Trophoblast cell (in vitro differentiated cells and primary cell): ENCODE data around the gene ROBO1.
A peak's percentile ranks its signal among the peaks of the same experiment; 100 is the strongest.

ENCODE experiments used
- DNase-seq, 2 donors: peaks; one replicate each; pipeline ENCODE4 v3.0.0-alpha.2; 2016
- H2AFZ ChIP-seq: 2 replicates; pipeline ENCODE4 v1.6.1; 2013; ENCODE audit warnings: low read length, moderate library complexity, mild to moderate bottlenecking; ENCODE audit not compliant: insufficient read depth, poor library complexity
- H2AK5ac ChIP-seq: 2 replicates; pipeline ENCODE4 v1.6.1; 2013; ENCODE audit warnings: mild to moderate bottlenecking, low read length
- H2BK120ac ChIP-seq: 2 replicates; pipeline ENCODE4 v1.6.1; 2013; ENCODE audit warnings: low read length, mild to moderate bottlenecking, moderate library complexity; ENCODE audit not compliant: insufficient read depth, poor library complexity
- H2BK12ac ChIP-seq: 2 replicates; pipeline ENCODE4 v1.6.1; 2013; ENCODE audit warnings: mild to moderate bottlenecking, low read length, moderate library complexity
- H2BK5ac ChIP-seq: 2 replicates; pipeline ENCODE4 v1.6.1; 2013; ENCODE audit warnings: low read length, low read depth, moderate library complexity, mild to moderate bottlenecking; ENCODE audit not compliant: poor library complexity
- H3K14ac ChIP-seq: 2 replicates; pipeline ENCODE4 v1.6.1; 2013; ENCODE audit warnings: mild to moderate bottlenecking, low read length
- H3K18ac ChIP-seq: 2 replicates; pipeline ENCODE4 v1.6.1; 2013; ENCODE audit warnings: mild to moderate bottlenecking, low read length
- H3K23ac ChIP-seq: 2 replicates; pipeline ENCODE4 v1.6.1; 2013; ENCODE audit warnings: low read length
- H3K27ac ChIP-seq: 2 replicates; pipeline ENCODE4 v1.5.1; 2013; ENCODE audit warnings: low read depth, mild to moderate bottlenecking, inconsistent platforms, low read length, moderate library complexity
- H3K27me3 ChIP-seq: 2 replicates; pipeline ENCODE4 v1.6.1; 2013; ENCODE audit warnings: inconsistent platforms, mild to moderate bottlenecking, low read length, moderate library complexity; ENCODE audit not compliant: insufficient read depth
- H3K36me3 ChIP-seq, 2 experiments: 1 replicate in 1 of 2; 2 replicates in 1 of 2; pipeline ENCODE4 v1.6.1; 2013; ENCODE audit warnings: low read length in 2 of 2, mild to moderate bottlenecking in 2 of 2, moderate library complexity in 1 of 2; ENCODE audit not compliant: insufficient read depth in 2 of 2, control insufficient read depth in 1 of 2
- H3K4ac ChIP-seq: 2 replicates; pipeline ENCODE4 v1.6.1; 2013; ENCODE audit warnings: low read depth, mild to moderate bottlenecking, low read length, moderate library complexity
- H3K4me1 ChIP-seq, 2 experiments: 1 replicate in 1 of 2; 2 replicates in 1 of 2; pipeline ENCODE4 v1.6.1; 2013; ENCODE audit warnings: low read length in 2 of 2, mild to moderate bottlenecking in 2 of 2, moderate library complexity in 1 of 2; ENCODE audit not compliant: insufficient read depth in 2 of 2, control insufficient read depth in 1 of 2
- H3K4me2 ChIP-seq: 2 replicates; pipeline ENCODE4 v1.6.1; 2013; ENCODE audit warnings: inconsistent platforms, mild to moderate bottlenecking, low read length, moderate library complexity
- H3K4me3 ChIP-seq: 2 replicates; pipeline ENCODE4 v1.5.1; 2013; ENCODE audit warnings: mild to moderate bottlenecking, low read depth, low read length, inconsistent platforms
- H3K79me1 ChIP-seq: one replicate; pipeline ENCODE4 v1.6.1; 2013; ENCODE audit warnings: low read length
- H3K79me2 ChIP-seq: 2 replicates; pipeline ENCODE4 v1.6.1; 2013; ENCODE audit warnings: low read length, mild to moderate bottlenecking; ENCODE audit not compliant: control insufficient read depth, insufficient read depth, poor library complexity
- H3K9ac ChIP-seq: 2 replicates; pipeline ENCODE4 v1.6.1; 2013; ENCODE audit warnings: mild to moderate bottlenecking, low read length
- H3K9me3 ChIP-seq: 2 replicates; pipeline ENCODE4 v1.6.1; 2013; ENCODE audit warnings: low read depth, mild to moderate bottlenecking, control low read depth, inconsistent platforms, low read length; ENCODE audit not compliant: insufficient read depth
- H4K12ac ChIP-seq: 2 replicates; pipeline ENCODE4 v1.6.1; 2013; ENCODE audit warnings: low read depth, mild to moderate bottlenecking, low read length, moderate library complexity
- H4K8ac ChIP-seq: 2 replicates; pipeline ENCODE4 v1.6.1; 2013; ENCODE audit warnings: low read depth, mild to moderate bottlenecking, low read length, moderate library complexity
- H4K91ac ChIP-seq: one replicate; pipeline ENCODE4 v1.6.1; 2013; ENCODE audit warnings: low read depth, mild to moderate bottlenecking, low read length, moderate library complexity
- WGBS: extraction: QIAGEN DNeasy Blood & Tissue Kit; methylation state at CpG from one replicate; pipeline ENCODE4 v1.1.7; 2013; ENCODE audit warnings: missing lambda C conversion rate; ENCODE audit not compliant: insufficient read length, insufficient coverage; ENCODE audit errors: extremely low coverage; 5-methylcytosine and 5-hydroxymethylcytosine counted together

Gene ROBO1

DNA sequence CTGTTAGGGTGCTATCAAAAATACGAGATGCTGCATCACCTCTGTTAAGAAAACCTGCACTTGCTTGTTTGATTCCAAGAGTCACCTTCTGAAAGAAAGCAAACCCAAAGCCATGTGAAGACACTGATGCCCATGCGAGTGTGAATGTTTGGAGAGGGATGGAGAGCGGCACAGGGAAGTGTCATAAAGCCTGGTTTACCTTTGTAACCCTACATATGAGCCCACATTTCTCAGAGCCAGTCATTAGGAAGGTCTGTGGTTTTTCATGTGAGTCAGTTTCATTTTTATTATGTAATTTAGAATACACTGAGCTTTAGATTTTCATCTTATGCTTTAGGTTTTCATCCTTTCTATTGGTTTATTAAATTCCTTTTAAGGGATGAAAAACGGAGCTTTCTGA is 896.8 kb downstream of the ROBO1 start:
- Histone ChIP-seq H3K27ac (no peak overlapping the region), H3K9ac (no peak overlapping the region), H3K36me3 (no peaks in the 10 kb centered on the region), H4K12ac (no peak overlapping the region), H3K4ac (no peak overlapping the region), H3K79me2 (no peaks in the 10 kb centered on the region), H2BK12ac (no peak overlapping the region), H4K8ac (no peak overlapping the region), H3K9me3 (no peaks in the 10 kb centered on the region), H3K4me2 (no peak overlapping the region), H3K18ac (no peak overlapping the region), H2AK5ac (no peak overlapping the region), H3K79me1 (no peaks in the 10 kb centered on the region), H3K14ac (no peak overlapping the region), H3K27me3 (no peaks in the 10 kb centered on the region), H3K4me1 (no peaks in the 10 kb centered on the region), H2BK5ac (no peak overlapping the region), H2AFZ (no peak overlapping the region), H3K4me3 (no peak overlapping the region), H4K91ac (no peak overlapping the region), H2BK120ac (no peak overlapping the region), H3K23ac (no peak overlapping the region)
- DNase-seq: no peak
- WGBS: no CpG with 5 or more reads among the region's 4 CpGs

DNA sequence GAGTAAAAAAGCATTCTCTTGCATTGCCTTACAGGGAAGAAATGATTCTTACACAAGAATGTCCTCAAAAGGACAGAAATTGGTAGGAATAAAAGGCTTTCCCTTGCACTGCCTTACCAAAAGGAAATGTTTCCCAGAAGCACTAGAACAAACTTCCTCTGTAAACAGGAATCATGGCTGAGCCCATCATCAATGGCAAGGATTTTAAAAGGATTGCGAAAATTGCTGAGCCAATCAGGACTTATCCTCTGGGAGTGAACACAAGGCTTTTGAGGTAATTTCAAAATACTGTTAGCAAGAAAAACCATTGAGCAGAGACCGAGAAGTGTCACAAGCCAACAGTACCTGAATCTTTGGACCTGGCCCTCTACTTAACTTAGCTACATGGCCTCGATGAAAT is 897.3 kb downstream of the ROBO1 start:
- H3K36me3 ChIP-seq: no peaks in the 10 kb centered on the region
- H3K23ac ChIP-seq: no peak overlapping the region
- H3K4ac ChIP-seq: no peak overlapping the region
- no peak overlapping the region for H3K14ac ChIP-seq
- no peaks in the 10 kb centered on the region for H3K4me1 ChIP-seq
- H4K8ac ChIP-seq: no peak overlapping the region
- no peak overlapping the region for H2AK5ac ChIP-seq
- H3K4me2 ChIP-seq: no peak overlapping the region
- no peak overlapping the region for H3K27ac ChIP-seq
- H3K79me2 ChIP-seq: no peaks in the 10 kb centered on the region
- DNase-seq: no peak
- no peak overlapping the region for H2BK5ac ChIP-seq
- no peak overlapping the region for H3K9ac ChIP-seq
- no peak overlapping the region for H3K18ac ChIP-seq
- no peak overlapping the region for H4K91ac ChIP-seq
- H4K12ac ChIP-seq: no peak overlapping the region
- no peak overlapping the region for H3K4me3 ChIP-seq
- no peak overlapping the region for H2BK12ac ChIP-seq
- H2BK120ac ChIP-seq: no peak overlapping the region
- H3K9me3 ChIP-seq: no peaks in the 10 kb centered on the region
- no peaks in the 10 kb centered on the region for H3K27me3 ChIP-seq
- no CpG with 5 or more reads among the region's 3 CpGs for WGBS
- no peak overlapping the region for H2AFZ ChIP-seq
- no peaks in the 10 kb centered on the region for H3K79me1 ChIP-seq

DNA sequence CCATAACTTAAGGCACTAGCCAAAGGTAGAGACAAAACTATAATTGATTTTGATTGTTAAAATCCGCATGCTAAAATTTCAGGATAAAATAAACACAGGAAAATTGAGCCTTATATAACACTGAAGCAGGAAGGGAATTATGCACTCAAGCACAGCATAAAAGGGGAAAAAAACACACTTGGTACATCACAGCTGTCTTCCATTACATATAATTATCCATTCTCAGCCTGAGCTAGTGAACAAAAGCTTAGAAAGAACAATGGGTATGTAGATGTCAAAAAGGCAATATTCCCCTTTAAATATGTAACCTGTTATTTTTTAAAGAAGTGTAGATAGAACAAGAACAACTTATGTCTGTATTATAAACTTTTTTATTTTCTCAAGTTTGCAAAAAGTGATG is 899.2 kb downstream of the ROBO1 start:
- H3K18ac ChIP-seq: no peak overlapping the region
- H3K36me3 ChIP-seq: no peaks in the 10 kb centered on the region
- no peaks in the 10 kb centered on the region for H3K9me3 ChIP-seq
- no peak overlapping the region for H3K4ac ChIP-seq
- H3K9ac ChIP-seq: no peak overlapping the region
- DNase-seq: no peak
- WGBS: no CpG with 5 or more reads among the region's 1 CpG
- no peak overlapping the region for H3K14ac ChIP-seq
- H3K79me2 ChIP-seq: no peaks in the 10 kb centered on the region
- H2BK5ac ChIP-seq: no peak overlapping the region
- no peak overlapping the region for H3K23ac ChIP-seq
- no peak overlapping the region for H2BK12ac ChIP-seq
- H4K12ac ChIP-seq: no peak overlapping the region
- no peak overlapping the region for H3K4me3 ChIP-seq
- H2AK5ac ChIP-seq: no peak overlapping the region
- no peaks in the 10 kb centered on the region for H3K79me1 ChIP-seq
- H3K4me1 ChIP-seq: no peaks in the 10 kb centered on the region
- H2AFZ ChIP-seq: no peak overlapping the region
- H4K91ac ChIP-seq: no peak overlapping the region
- H3K27me3 ChIP-seq: no peaks in the 10 kb centered on the region
- H3K4me2 ChIP-seq: no peak overlapping the region
- no peak overlapping the region for H4K8ac ChIP-seq
- no peak overlapping the region for H2BK120ac ChIP-seq
- H3K27ac ChIP-seq: no peak overlapping the region

DNA sequence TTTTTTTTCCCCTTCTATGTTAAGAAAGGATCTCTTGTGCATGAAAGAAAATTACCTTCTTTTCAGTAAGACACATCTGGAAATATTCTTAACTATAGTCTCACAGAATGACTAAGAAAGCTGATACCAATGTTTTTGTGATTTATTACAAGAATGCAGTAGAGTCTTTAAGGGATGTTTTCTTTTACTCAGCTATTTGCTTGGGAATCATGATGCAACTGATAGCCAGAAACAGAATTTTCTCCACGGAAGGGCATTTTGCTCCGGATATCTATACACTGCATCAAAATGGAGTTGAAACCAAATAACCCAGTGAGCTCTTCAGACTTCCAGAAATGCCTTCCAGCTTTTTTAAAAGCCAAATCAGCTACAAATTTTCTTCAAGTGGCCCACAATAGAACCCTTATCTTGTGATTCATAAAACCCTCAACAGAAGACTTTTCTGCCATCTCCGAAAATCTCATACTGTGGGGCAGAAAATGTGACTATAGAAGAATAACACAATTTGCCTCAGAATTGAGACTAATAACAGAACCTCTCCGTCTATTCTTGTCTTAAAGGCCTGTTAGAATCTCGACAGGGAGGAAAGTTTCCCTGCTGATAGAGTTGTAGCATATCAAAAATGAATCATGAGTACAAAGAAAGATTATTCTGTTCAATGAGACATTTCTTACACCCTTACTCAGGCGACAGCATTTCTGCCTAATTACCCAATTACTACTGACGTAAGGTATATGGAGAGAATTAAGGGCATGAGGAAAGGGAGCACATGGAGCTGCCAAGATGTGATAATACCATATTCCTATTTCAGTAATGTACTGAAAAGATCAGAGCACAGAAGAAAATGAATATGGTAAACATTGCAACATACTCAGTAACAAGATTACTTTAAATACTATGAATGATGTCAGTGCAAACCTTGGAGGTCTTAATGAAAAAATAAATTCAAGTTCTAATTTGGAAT is 900.1 kb downstream of the ROBO1 start:
- H3K79me2 ChIP-seq: no peaks in the 10 kb centered on the region
- H2BK12ac ChIP-seq: no peak overlapping the region
- no peak overlapping the region for H3K9ac ChIP-seq
- H3K14ac ChIP-seq: no peak overlapping the region
- no peak overlapping the region for H2AK5ac ChIP-seq
- H3K4me2 ChIP-seq: no peak overlapping the region
- H3K23ac ChIP-seq: no peak overlapping the region
- H3K27ac ChIP-seq: no peak overlapping the region
- H4K8ac ChIP-seq: no peak overlapping the region
- H3K18ac ChIP-seq: no peak overlapping the region
- DNase-seq: peak; percentile 12 to 65
- no peaks in the 10 kb centered on the region for H3K36me3 ChIP-seq
- no peaks in the 10 kb centered on the region for H3K27me3 ChIP-seq
- H2BK5ac ChIP-seq: no peak overlapping the region
- no peaks in the 10 kb centered on the region for H3K4me1 ChIP-seq
- no peak overlapping the region for H3K4ac ChIP-seq
- no peaks in the 10 kb centered on the region for H3K79me1 ChIP-seq
- no peak overlapping the region for H2BK120ac ChIP-seq
- no CpG with 5 or more reads among the region's 7 CpGs for WGBS
- no peak overlapping the region for H4K12ac ChIP-seq
- no peaks in the 10 kb centered on the region for H3K9me3 ChIP-seq
- H2AFZ ChIP-seq: no peak overlapping the region
- H3K4me3 ChIP-seq: no peak overlapping the region
- H4K91ac ChIP-seq: no peak overlapping the region
